Activated gamma-delta T cell treated with anti-CD3 and anti-CD28 coated beads, Interleukin-2, amount 50 U/mL, for 16 hours (primary cell): ENCODE data around the gene SNCAIP.
"Not testable (repeated sequence)": the region's sequence is repeated elsewhere in the genome, so short reads cannot be mapped to it uniquely, and the experiment has no call there.

ENCODE experiments used
- DNase-seq: peaks from one replicate; pipeline ENCODE4 v3.0.0-alpha.2; 2020; ENCODE audit warnings: low read depth

Gene SNCAIP

DNA sequence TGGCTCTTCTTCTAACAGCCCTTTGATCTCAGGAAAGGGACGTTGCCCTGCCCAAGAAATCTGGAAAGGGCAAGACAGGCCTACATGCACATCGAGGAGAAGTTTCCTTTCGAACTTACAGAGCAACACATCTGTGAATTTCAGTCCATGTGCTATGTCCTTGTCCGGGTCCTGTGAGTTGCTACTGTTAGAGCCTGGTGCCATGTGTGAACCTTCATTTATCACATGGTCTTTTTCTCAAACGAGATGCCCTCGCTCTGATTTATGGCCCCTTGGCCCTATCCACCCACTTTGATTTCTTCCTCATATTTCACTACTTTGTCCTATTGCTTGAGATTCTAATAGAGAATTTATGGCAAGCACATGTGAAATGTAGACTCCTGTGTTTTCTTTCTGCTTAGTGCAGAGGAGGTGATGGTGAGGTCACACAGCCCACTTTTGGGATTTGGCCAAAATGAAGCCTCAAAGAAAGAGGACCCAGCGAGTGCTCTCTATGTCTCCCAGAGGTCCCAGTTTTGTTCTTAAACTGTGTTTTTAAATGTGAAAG is 153.1 kb downstream of the SNCAIP start:
- no peak for DNase-seq

DNA sequence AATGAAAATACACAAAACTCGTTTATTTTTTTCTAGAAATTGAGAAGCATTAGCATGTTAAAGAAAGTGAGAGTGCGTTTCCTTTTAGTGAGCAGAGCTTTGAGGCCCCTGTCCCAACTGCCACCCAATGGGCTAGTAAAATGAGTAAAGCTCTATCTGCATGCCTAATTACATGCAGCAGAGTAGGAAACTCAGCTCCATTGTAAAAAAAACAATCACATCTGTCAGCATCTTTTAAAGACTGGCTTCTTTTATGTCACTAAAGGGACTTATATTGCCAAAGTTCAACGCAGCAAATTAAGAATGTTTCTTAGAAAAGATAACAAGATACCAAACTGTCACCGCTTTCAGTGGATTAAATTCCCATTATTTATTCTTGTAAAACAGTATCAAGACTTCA is 154.0 kb downstream of the SNCAIP start:
- DNase-seq, result no peak

DNA sequence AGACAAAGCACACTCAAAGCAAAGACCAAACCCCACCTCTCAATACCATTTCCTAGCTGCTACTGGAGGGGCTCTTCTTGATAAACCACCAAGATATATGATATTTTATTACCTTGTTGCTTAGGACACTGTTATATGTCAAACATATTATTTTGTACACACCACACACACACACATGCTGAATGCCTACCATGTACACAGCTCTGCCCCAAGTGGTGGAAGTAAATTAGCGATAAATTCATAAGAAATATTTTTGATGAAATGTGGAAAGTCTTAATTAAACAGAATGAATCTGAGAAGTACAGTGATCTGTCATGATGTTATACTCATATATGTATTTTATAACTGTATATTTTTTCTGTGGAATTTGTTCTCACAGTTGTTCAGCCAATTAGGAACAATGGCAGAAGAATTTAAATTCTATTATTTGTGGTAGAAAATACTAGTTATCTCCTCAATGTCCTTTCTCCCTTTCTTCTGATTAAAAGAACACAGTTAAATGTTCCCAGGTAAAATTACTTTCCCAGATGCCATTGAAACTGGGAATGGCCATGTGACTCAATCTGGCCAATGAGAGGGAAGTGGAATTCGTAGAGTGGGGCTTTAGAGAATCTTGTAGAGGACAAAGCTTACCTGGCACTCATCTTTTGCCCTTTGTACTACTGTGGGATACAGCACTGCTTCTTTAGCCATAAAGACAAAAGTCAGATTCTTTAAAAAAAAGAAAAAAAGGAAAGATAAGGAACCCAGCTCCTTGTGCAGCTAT is 156.5 kb downstream of the SNCAIP start:
- DNase-seq, result no peak

DNA sequence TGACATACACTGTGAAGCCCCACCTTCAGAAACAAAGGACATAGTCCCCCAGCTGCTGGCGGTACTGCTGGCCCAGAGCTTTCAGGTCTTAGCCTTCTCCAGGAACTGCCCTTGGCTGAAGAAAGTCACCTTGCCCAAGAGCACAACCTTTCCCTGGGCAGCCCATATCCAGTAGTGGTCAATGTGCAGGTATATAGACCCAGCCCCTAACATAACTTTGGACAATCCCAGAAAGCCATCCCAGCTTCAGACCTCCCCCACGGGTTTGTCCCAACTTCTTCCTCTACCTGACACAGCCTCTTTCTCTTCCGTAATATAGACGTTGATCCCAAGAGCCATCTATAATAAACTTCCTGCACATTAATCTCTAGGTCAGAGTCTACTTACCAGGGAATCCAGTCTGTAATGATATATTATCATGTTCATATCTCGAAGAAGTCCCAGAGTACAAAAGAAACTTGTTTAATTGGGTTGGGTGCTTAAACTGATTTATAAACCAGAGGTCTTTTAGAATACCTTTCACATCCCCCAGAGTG is 157.4 kb downstream of the SNCAIP start:
- no peak for DNase-seq

DNA sequence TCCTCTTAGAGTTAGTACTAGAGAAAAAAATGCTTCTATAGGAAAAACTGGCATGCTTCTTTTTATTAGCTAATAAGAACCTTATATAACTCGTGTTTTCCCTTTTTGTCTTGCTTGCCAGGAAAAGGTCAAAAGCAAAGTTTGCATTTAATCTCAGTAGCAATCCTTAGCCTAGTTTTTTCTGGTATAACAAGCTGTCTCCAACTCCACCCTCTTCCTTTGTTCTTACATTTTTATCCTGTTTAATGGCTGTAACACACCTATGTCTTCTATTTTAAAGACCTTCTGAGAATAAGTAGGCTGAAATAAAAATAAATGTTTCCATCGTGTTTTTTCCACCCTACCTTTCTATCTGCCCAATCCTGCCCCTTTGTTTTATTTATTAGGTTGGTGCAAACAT is 158.3 kb downstream of the SNCAIP start:
- DNase-seq, result no peak

DNA sequence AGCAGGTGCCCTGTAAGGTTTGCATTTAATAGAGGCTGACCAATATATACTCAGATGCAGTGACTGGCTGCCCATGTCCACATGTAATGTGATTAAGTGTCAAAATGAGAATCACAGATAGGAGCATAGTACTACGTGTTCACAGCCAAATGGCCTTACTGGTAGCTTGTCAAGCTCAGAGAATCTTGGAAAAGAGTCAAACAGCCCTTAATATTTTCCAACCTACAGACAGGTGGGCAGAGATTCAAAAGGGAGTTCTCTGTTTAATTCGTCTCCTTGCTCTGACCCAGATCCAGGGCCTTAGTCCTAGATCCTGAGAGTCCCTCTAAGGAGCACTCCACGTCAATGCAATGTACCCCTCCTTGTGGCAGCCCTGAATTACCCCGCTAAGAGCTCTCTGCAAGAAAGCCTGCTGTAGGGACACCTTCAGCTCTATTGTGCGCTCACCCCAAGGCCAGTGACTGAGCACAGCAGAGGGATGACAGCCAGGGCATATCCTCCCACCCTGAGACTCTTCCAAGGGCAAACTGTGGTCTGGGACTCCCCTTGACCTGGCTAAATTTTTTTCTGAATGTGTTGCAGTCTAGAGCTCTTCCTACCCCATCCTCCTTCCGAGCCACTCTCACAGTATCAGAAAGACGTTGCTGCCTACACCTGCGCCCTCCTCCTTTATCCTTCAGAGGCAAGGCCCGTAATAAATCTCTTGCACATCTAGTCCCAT is 159.2 kb downstream of the SNCAIP start:
- no peak for DNase-seq

DNA sequence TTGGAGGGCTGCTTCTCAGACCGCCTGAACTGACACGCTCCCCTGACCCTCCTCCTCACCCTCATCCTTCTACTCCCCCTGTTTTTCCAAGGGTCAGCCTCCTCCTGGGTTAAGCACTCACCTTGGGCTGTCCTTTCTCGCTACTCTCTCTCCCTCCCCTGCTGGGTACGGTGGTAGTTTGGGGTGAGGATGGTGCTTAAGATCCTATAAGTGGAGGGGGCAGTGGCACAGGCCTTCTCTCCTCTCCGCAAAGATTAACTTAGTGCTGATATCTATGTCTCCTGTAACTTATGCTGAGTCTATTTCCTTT is 159.7 kb downstream of the SNCAIP start:
- no peak for DNase-seq

DNA sequence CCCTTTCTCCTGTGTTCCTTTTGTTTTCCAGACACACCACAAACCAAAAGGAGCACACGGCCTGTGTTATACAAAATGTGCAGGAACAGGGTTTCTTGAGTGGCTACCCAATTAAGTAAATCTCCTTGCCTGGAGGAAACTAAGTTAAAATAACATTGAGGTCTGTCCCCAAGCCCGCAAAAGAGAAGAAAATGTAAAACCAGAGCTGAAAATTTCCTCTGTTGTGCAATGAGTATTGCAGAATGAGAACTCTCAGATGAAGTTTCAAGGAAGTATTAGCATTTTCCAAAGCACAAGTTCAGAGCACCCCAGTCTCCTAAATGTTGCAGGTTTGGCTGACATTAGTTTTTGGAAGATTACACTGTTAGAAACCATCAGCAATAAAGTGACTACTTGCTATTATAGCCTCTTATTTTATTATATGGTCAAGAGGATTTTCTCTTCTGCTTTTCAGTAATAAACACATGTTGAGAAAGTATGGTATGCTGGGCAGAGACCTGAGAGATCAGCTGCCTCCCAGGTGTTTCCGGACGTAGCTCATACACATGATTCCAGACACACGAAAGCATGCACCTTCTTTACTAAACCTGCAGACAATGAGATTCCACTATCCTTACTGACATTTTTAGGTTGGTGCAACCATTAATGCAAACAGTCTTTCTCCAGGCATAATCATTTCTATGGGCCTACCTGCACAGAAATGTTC is 161.3 kb downstream of the SNCAIP start:
- DNase-seq, result no peak

DNA sequence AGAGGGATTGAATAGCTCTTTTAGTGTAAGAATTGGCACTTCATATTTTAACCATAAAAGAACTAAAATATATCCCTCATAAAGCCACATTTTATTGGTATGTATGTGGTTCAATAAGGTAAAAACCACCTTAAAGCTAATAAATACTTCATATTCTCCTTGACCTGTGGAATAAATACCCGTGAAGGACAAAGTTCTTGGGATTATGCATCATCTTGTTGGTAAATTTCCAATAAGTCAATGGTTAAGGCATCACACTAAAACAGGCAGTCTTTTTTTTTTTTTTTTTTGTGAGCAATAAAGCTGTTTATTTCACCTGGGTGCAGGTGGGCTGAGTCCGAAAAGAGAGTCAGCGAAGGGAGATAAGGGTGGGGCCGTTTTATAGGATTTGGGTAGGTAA is 161.9 kb downstream of the SNCAIP start:
- no peak for DNase-seq

DNA sequence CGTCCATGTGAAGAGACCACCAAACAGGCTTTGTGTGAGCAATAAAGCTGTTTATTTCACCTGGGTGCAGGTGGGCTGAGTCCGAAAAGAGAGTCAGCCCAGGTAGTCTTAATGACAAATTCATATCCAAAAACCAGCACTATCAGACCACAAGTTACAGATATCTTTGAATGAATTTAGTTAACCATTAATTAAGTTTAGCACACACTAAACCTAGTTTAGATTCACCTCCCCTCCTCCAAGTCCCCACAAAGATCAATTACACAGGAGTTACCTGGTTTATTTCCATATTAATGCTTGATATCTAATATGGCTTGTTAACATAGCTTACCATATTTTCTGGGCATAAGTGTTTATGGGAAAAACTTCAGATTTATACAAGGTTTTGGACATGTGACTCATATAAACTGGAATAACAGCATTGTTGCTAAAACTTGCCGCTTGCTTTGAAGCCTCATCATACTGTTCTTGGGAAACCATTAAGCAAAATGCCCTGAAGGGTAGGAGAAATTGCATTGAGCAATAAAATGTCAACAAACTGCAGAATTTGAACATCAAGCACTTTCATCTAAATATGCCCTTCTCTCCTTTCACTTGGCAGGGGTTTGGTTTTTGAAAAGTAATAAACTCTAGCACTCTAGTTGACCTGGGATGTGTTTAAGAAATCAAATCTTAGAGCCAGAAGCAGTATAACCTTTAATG is 166.9 kb downstream of the SNCAIP start:
- DNase-seq, result no peak

DNA sequence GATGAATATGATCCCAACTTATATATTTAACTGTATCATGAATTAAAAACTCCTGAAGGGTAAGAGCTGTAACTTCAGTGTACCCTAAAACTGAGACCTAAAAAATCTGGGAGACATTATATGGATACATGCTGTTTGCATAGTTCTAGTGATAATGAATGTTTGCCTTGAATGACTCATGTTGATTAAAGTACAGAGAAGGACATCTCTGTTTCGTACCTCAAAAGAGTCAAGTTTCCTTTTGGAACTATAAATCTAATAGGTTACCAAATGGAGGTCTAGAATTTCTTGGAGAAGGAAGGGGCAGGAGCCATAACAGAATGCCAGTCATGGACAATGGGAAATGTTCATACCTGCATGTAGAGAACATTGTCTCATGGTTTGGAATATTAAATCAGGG is 168.1 kb downstream of the SNCAIP start:
- no peak for DNase-seq

DNA sequence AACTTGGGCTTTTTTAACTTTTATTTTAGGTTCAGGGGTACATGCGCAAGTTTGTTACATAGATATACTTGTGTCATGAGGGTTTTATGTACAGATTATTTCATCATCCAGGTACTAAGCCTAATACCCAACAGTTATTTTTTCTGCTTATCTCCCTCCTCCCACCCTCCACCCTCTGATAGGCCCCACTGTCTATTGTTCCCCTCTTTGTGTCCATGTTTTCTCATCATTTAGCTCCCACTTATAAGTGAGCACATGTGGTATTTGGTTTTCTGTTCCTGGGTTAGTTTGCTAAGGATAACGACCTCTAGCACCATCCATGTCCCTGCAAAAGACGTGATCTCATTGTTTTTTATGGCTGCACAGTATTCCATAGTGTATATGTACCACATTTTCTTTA is 172.1 kb downstream of the SNCAIP start:
- no peak for DNase-seq

DNA sequence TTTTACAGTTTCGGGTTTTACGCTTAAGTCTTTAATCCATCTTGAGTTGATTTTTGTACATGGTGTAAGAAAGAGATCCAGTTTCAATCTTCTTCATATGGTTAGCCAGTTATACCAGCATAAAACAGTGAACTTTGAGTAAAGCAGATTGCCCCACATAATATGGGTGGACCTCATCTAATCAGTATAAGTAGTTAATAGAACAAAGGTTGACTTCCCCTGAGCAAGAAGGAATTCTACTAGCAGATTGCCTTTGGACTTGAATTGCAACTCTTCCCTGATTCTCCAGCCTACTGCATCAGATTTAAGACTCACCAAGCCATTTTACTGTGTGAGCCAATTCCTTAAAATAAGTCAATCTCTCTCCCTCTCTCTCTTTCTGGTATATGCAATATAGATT is 173.2 kb downstream of the SNCAIP start:
- DNase-seq, result no peak

DNA sequence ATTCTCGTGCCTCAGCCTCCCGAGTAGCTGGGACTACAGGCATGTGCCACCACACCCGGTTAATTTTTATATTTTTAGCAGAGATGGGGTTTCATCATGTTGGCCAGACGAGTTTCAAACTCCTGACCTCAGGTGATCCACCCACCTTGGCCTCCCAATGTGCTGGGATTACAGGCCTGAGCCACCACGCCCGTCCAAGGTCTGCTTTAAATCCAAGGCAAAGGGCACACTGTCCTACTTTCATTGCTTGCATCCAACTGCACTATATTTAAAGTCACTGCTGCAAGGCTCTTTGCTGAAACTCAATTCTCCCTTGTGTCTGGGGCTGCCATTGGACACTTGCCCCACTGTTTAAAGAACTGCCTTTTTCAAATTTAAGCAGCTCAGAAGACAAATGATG is 174.6 kb downstream of the SNCAIP start:
- not testable (repeated sequence) for DNase-seq

DNA sequence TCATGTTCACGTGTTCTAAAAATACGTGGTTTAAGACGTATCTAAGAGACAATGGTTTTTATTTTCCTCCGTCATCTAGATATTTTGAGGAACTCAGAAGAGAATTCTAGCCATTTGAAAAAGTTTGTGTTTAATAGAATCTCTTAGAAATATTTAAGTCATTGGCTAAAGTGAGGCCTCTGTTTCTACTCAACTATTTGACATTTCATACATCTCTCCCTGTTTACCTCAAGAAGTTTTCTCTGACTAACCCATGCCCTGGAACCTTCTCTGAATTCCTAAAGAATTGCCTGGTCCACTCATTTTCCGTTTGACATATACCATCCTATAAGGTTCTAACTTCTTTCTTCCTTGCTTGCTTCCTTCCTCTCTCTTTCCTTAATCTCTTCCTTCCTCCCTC is 178.7 kb downstream of the SNCAIP start:
- no peak for DNase-seq

DNA sequence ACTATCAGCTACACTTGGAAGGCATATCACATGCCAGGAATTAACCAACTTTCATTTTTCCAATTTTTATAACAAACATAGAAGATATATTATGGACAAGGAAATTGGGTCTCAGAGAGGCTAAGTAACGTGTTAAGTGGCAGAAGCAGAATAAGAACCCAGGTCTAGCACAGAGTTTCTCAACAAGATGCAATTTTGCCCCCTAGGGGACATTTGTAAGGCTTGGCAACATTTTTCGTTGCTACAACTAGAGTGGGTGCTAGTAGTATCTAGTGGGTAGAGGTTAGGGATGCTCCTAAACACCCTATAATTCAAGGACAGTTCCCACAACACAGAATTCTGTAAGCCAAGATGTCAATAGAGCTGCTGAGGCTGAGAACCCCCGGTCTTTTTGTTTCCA is 180.6 kb downstream of the SNCAIP start:
- DNase-seq, result no peak

DNA sequence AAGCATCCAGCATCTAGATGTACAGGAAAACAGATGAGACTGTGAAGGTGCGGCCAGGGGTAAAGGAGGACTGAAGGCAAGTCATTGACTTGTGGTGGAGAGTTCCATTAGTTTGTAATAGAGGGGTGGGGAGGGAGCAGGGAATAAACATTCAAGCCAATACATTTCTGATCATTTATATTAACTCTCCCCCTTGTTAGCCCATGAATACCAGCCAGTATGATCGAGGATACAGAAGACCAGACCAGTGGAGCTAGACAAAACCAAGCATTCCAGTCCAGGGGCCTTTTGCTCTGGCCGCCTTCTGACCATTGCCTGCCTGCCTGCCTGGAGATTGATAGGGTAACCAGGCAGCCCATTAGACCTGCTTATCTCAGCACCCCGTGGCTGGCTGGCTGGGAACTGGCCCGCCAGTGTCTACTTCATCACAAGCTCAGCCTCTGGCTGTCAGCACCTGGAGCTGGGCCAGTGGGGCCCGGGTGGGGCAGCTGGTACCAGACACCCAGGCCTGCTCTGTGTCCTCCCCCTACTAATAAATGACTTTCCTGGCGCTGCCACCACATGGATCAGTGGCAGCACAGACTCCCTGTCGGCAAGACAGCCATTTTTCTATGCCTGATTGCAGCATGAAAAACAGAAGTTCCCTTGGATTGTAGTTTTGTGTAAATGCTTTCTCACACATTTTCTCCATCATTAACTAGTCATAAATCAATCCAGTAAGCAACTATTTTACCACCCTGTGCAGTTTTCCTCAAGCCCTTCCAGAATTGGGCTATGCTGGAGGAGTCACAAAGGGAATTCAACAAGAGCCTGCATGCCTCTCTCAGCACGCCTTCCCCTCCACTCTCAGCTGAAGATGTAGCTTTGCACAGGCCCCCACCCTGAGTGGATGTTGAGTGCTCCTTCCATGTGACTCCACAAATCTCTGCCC is 181.3 kb downstream of the SNCAIP start:
- no peak for DNase-seq

DNA sequence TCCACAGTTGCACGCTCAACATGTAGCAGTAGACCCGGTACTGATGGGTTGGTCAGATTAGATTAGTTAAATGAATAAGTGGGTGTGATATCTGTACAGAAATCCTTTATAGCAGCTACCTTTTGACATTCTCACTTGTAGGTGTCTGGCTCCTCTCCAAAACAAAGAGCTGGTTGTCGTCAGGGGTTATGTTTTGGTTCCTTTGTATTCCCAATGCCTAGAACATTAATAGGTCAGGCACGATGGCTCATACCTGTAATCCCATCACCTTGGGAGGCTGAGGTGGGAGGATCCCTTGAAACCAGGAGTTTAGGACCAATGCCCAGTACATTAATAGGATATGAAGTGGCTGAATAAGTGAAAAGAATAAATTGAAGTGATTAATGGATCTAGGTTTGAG is 182.1 kb downstream of the SNCAIP start:
- no peak for DNase-seq

DNA sequence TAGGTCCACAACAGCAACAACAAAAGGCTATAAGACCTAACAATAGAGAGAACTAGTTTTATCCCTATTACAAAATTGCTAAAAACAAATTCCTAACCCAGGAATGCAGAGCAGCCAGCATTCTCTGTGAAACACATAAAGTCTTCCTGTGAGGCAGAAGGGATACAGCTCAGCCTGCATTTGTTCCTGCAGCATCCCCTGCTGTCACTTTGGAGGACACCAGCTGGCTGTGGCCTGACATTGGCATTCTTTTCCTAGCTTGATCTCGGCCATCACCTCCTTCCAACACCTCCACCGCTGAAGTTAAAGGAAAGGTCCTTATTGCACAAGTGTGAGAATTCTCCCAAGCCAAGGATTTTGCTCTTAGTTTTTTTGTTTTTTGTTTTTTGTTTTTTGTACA is 186.1 kb downstream of the SNCAIP start:
- no peak for DNase-seq

DNA sequence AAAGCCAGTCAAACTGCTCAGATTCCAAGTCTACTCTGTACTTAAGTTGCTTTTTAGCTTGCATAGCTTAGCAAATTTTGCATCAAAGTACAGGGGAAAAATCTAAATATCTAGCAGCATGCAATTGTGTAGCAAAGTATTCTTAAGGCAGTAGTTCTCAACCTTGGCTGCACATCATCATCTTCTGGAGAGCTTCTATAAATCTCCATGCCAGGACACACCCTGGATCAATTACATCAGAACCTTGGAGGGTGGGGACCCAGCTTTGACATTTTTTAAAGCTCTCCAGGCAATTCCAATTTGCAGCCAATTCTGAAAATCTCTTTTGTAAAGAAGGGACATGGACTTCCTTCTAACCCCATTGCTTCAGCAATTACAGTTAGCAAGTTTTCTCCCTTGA is 187.5 kb downstream of the SNCAIP start:
- no peak for DNase-seq
